Parathyroid adenoma (tissue), 2 donors: ENCODE measurements around the gene PLXNA2.

Experiments used
- H2AFZ ChIP-seq: fragments of 300-600 bp; sonication (generic); one replicate; pipeline ENCODE4 v1.7.0; 2017; ENCODE audit warnings: antibody characterized with exemption, mild to moderate bottlenecking
- H3K27ac ChIP-seq: fragments of 300-600 bp; sonication (generic); one replicate; pipeline ENCODE4 v1.7.0; 2017
- H3K27me3 ChIP-seq: fragments of 300-600 bp; sonication (generic); one replicate; pipeline ENCODE4 v1.7.0; 2017; ENCODE audit warnings: low read length; ENCODE audit not compliant: control insufficient read depth, insufficient read depth
- H3K36me3 ChIP-seq: fragments of 300-600 bp; sonication (generic); one replicate; pipeline ENCODE4 v1.7.0; 2017; ENCODE audit warnings: low read length; ENCODE audit not compliant: control insufficient read depth, insufficient read depth
- H3K4me1 ChIP-seq: fragments of 300-600 bp; sonication (generic); one replicate; pipeline ENCODE4 v1.7.0; 2017; ENCODE audit warnings: control low read depth
- H3K4me2 ChIP-seq: fragments of 300-600 bp; sonication (generic); one replicate; pipeline ENCODE4 v1.7.0; 2017; ENCODE audit warnings: low read length
- H3K4me3 ChIP-seq: fragments of 300-600 bp; sonication (generic); one replicate; pipeline ENCODE4 v1.7.0; 2017; ENCODE audit warnings: low read depth, low read length
- H3K79me2 ChIP-seq: fragments of 300-600 bp; sonication (generic); one replicate; pipeline ENCODE4 v1.7.0; 2017; ENCODE audit warnings: control low read depth
- H3K9ac ChIP-seq: fragments of 300-600 bp; sonication (generic); one replicate; pipeline ENCODE4 v1.7.0; 2017; ENCODE audit warnings: mild to moderate bottlenecking
- H3K9me3 ChIP-seq: fragments of 300-600 bp; sonication (generic); one replicate; pipeline ENCODE4 v1.7.0; 2017; ENCODE audit warnings: low read length; ENCODE audit not compliant: control insufficient read depth
- TF ChIP-seq, protein P1 (sequence below): fragments of 300-600 bp; sonication (generic); IDR thresholded peaks from one replicate; pipeline ENCODE4 v1.7.0; 2017; ENCODE audit warnings: antibody characterized with exemption, mild to moderate bottlenecking
- donor health status: primary hyperparathyroidism.

Gene PLXNA2

DNA sequence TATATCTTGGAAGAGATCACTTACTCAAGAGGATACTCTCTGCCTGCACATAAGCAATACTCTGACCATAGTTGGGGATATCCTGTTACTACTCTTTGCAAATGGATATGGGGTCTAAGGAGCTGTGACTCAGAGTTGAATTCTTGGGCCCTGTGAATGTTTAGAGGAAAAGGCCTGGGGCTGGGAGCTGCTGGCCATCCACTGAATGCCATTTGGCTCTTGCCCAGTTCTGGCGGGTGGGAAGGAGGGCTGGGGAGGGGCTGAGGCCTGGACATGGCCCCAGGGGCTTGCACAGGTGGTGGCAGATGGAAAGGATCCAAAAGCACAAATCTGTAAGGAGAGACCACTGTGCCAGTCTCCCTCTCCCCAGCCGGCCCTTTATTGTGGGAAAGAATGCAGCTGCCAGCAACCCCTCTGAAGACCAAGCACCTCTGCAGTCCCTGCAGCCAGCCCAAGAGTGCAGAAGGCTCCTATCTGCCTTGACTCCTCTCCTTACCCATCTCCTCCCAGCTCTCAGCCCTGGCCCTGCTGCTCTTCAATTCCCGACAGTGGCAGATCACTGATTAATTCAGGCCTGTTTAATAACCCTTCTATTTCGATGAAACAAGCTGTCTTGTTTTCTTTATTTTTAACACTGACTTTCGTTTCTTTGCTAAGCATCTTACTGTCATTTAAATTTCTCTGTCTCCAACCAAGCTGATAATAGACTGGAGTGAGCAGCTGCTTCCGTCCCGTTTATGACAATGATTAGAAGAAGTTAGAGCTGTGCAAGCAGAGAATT is 12.1 kb downstream of the PLXNA2 start:
- Histone ChIP-seq H3K4me1 (no peaks in the 10 kb centered on the region), H3K27ac (no peak overlapping the region), H3K79me2 (no peaks in the 10 kb centered on the region), H3K27me3 (no peaks in the 10 kb centered on the region), H3K9ac (no peak overlapping the region), H2AFZ (no peak overlapping the region), H3K36me3 (no peaks in the 10 kb centered on the region), H3K9me3 (no peaks in the 10 kb centered on the region), H3K4me2 (no peak overlapping the region), H3K4me3 (no peak overlapping the region)
- TF ChIP-seq, protein P1, sequence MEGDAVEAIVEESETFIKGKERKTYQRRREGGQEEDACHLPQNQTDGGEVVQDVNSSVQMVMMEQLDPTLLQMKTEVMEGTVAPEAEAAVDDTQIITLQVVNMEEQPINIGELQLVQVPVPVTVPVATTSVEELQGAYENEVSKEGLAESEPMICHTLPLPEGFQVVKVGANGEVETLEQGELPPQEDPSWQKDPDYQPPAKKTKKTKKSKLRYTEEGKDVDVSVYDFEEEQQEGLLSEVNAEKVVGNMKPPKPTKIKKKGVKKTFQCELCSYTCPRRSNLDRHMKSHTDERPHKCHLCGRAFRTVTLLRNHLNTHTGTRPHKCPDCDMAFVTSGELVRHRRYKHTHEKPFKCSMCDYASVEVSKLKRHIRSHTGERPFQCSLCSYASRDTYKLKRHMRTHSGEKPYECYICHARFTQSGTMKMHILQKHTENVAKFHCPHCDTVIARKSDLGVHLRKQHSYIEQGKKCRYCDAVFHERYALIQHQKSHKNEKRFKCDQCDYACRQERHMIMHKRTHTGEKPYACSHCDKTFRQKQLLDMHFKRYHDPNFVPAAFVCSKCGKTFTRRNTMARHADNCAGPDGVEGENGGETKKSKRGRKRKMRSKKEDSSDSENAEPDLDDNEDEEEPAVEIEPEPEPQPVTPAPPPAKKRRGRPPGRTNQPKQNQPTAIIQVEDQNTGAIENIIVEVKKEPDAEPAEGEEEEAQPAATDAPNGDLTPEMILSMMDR: no peak

DNA sequence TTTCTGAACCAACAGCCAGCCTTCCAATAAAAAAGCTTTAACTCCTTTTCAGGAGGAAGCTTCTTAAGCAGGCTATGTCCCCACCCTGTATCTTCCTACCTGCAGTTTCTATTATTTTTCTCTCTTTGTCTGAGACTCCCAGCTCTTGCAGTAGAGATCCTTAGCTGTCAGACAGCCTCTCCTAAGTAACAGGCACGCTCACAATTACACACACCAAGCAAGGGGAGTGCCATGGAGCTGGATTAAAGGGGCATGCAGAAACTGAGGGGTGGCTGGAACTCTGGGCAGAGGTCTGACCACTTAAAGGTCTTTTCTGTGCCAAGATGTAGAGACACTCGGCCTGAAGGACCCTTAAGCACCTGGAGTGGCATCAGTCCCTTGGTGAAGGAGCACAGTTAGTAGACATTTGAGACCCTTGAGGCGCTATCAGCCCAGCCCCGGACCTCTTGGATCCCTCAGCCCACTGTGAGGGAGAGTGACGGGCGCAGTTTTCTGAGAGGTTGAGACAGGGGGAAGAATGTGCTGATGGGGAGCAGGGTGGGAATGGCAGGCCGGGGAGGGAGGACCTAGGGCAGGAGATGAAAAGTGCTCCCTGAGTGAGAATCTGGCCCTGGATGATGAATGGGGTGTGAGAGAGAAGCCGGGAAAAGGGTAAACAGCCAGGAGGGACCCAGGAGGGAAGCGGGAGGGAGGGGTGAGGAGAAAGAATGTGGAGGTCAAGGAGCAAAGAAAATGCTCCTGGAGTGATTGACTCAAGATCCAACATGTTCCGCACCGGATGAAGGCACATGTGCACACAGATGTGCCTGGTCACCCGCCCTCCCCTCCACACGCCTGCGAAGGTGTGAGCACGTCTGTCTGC is 13.3 kb downstream of the PLXNA2 start:
- Histone ChIP-seq H3K4me3 (no peak overlapping the region), H3K9ac (no peak overlapping the region), H3K79me2 (no peaks in the 10 kb centered on the region)

DNA sequence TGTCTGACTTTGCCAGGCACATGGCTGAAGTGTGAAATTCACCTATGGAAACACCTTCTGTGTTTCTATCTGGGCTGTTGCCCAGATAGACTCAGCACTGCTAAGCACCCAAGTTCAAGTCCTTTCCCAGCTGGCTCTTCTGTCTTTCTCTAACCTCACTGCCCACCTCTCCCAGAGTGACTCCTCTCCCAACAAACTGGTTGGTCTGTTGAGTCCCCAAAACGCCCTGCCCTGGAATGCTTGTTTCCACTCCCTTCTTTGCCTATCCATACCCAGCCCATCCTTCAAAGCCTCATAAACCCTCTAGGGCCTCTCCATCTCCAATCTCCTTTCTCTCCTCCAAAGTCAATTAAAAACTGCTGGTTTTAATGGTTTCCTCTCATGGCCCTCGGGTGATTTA is 15.6 kb downstream of the PLXNA2 start:
- no peak overlapping the region for H2AFZ ChIP-seq
- no peaks in the 10 kb centered on the region for H3K36me3 ChIP-seq
- TF ChIP-seq, protein P1: no peak
- H3K27ac ChIP-seq: no peak overlapping the region
- no peaks in the 10 kb centered on the region for H3K79me2 ChIP-seq
- no peaks in the 10 kb centered on the region for H3K4me1 ChIP-seq
- no peak overlapping the region for H3K9ac ChIP-seq
- no peaks in the 10 kb centered on the region for H3K27me3 ChIP-seq
- H3K4me3 ChIP-seq: no peak overlapping the region
- no peaks in the 10 kb centered on the region for H3K9me3 ChIP-seq
- H3K4me2 ChIP-seq: no peak overlapping the region

More for the DNA sequence above, 13.3 kb downstream of the PLXNA2 start:
- no peak overlapping the region for H3K27ac ChIP-seq
- TF ChIP-seq, protein P1: no peak
- no peak overlapping the region for H3K4me2 ChIP-seq
- no peaks in the 10 kb centered on the region for H3K36me3 ChIP-seq
- no peaks in the 10 kb centered on the region for H3K27me3 ChIP-seq
- H2AFZ ChIP-seq: no peak overlapping the region
- no peaks in the 10 kb centered on the region for H3K4me1 ChIP-seq
- H3K9me3 ChIP-seq: no peaks in the 10 kb centered on the region

DNA sequence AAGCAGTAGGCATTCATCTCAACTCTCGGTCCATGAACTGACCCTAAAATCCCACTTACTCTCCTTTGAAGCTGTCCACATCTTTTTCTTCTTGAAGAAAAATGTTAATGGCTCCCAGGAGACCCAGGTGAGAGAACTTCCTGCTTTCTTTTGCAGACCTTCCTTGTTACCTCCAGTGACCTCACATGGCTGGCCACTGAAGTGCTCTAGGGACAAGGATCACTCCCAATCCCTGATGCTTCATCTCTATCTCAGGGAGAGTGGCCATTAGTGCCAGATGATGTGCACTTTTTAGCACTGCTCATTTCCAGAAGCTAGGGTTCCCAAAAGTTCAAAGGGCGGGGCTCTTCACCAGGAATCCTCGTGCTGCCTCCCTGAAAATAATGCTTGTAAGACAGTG is 16.2 kb downstream of the PLXNA2 start:
- TF ChIP-seq, protein P1: no peak
- H2AFZ ChIP-seq: no peak overlapping the region

More for the DNA sequence above, 16.2 kb downstream of the PLXNA2 start:
- H3K36me3 ChIP-seq: no peaks in the 10 kb centered on the region
- H3K27me3 ChIP-seq: no peaks in the 10 kb centered on the region
- H3K79me2 ChIP-seq: no peaks in the 10 kb centered on the region
- no peaks in the 10 kb centered on the region for H3K4me1 ChIP-seq
- H3K9ac ChIP-seq: no peak overlapping the region
- no peak overlapping the region for H3K4me2 ChIP-seq
- no peaks in the 10 kb centered on the region for H3K9me3 ChIP-seq
- H3K4me3 ChIP-seq: no peak overlapping the region
- H3K27ac ChIP-seq: no peak overlapping the region
